Gastroesophageal sphincter (tissue), 3 donors: ENCODE data around the gene PLCB1.

ENCODE experiments used
- CTCF ChIP-seq, 4 experiments: fragments of 200-600 bp in 2 of 4; fragments of 450-650 bp in 2 of 4; sonication (generic) in 1 of 4; IDR thresholded peaks; one replicate each; pipeline ENCODE4 v1.5.1; 2017 to 2019; ENCODE audit warnings: antibody characterized with exemption in 4 of 4, mild to moderate bottlenecking in 2 of 4, moderate library complexity in 2 of 4
- EP300 ChIP-seq: sonication (generic); formaldehyde crosslinking; IDR thresholded peaks from one replicate; pipeline ENCODE4 v1.6.1; 2017; ENCODE audit warnings: antibody characterized with exemption, mild to moderate bottlenecking
- POLR2A ChIP-seq, 2 donors: fragments of 450-650 bp; IDR thresholded peaks; one replicate each; pipeline ENCODE4 v1.6.1; 2017; ENCODE audit warnings: antibody characterized with exemption in 2 of 2, mild to moderate bottlenecking in 2 of 2, moderate library complexity in 1 of 2
- POLR2AphosphoS5 ChIP-seq: sonication (generic); formaldehyde crosslinking; IDR thresholded peaks from one replicate; pipeline ENCODE4 v1.6.1; 2017; ENCODE audit warnings: antibody characterized with exemption

DNA sequence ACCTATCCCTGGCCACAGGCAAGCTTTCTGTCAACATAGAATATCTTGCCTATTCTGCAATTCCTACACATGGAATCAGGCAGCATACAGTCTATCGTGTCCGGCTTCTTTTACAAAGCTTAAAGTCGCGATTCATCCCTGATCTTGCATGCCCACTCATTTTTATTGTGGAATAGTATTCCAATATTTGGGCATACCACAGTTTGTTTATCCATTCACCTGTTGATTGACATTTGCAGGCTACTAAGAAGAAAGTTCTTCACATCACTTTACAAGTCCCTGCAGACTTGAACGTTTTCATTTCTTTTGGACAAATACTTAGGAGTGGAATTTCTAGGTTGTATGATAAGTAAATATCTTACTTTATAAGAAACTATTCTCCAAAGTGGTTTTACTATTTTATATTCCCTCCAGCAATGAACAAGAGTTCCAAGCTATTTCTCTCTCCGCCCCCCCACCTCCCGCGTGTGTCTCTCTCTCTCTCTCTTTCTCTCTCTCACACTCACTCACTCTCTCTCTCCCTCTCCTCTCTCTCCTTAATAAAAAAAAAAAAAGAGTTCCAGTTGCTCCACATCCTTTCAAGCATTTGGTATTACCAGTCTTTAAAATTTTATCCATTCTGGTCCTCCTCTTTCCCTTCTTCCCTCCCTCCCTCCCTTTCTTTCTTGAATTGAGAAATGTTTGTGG lies 1.1 kb upstream of the PLCB1 start:
- TF ChIP-seq POLR2A (IDR thresholded peaks at IDR 0.05) = no peak
- no peak for TF ChIP-seq CTCF (IDR thresholded peaks at IDR 0.05)
- TF ChIP-seq EP300 = no peak
- TF ChIP-seq POLR2AphosphoS5 = no peak
